OCI-LY1 (cell line): Measurements from ENCODE around the gene ARHGAP24.

ENCODE experiments used
- H2AFZ ChIP-seq: fragments of 200-600 bp; sonication (generic), shearing (Covaris generic); 2 replicates; pipeline ENCODE4 v1.6.0; 2014; ENCODE audit warnings: antibody characterized with exemption, mild to moderate bottlenecking, low read length
- H3F3A ChIP-seq: fragments of 200-600 bp; sonication (generic), shearing (Covaris generic); 2 replicates; pipeline ENCODE4 v1.6.0; 2014; ENCODE audit warnings: mild to moderate bottlenecking, antibody characterized with exemption, low read length, moderate library complexity; ENCODE audit not compliant: insufficient read depth
- H3K27ac ChIP-seq: fragments of 200-600 bp; sonication (generic); 2 replicates; pipeline ENCODE4 v1.5.1; 2014; ENCODE audit warnings: low read length, mixed run types, mild to moderate bottlenecking, low read depth; ENCODE audit not compliant: poor library complexity, severe bottlenecking
- H3K27me3 ChIP-seq: fragments of 200-600 bp; sonication (generic); 2 replicates; pipeline ENCODE4 v1.6.0; 2014; ENCODE audit warnings: antibody characterized with exemption, mild to moderate bottlenecking, low read length, moderate library complexity; ENCODE audit not compliant: insufficient read depth
- H3K36me3 ChIP-seq: fragments of 200-600 bp; sonication (generic); 2 replicates; pipeline ENCODE4 v1.6.1; 2014; ENCODE audit warnings: mild to moderate bottlenecking, antibody characterized with exemption, low read length, moderate library complexity, mixed read lengths; ENCODE audit not compliant: insufficient read depth
- H3K4me1 ChIP-seq: fragments of 200-600 bp; sonication (generic); 2 replicates; pipeline ENCODE4 v1.5.1; 2014; ENCODE audit warnings: mild to moderate bottlenecking, low read length, moderate library complexity; ENCODE audit not compliant: insufficient read depth, severe bottlenecking
- H3K4me2 ChIP-seq: fragments of 200-600 bp; sonication (generic), shearing (Covaris generic); 2 replicates; pipeline ENCODE4 v1.6.1; 2014; ENCODE audit warnings: low read length
- H3K4me3 ChIP-seq: fragments of 200-600 bp; sonication (generic); 2 replicates; pipeline ENCODE4 v1.5.1; 2014; ENCODE audit warnings: low read length, low read depth, mild to moderate bottlenecking, mixed read lengths; ENCODE audit not compliant: poor library complexity, severe bottlenecking
- H3K79me2 ChIP-seq: fragments of 200-600 bp; shearing (Covaris generic); 2 replicates; pipeline ENCODE4 v1.6.1; 2016; ENCODE audit warnings: mixed run types, low read length, mixed read lengths; ENCODE audit not compliant: insufficient read depth
- H3K9ac ChIP-seq: fragments of 200-600 bp; sonication (generic), shearing (Covaris generic); 2 replicates; pipeline ENCODE4 v1.6.1; 2014; ENCODE audit warnings: mild to moderate bottlenecking, low read length, mixed read lengths
- H3K9me2 ChIP-seq: fragments of 200-600 bp; sonication (generic), shearing (Covaris generic); 2 replicates; pipeline ENCODE4 v1.6.1; 2014; ENCODE audit warnings: low read depth, mild to moderate bottlenecking, low read length, mixed read lengths
- H3K9me3 ChIP-seq: fragments of 200-600 bp; shearing (Covaris generic); 2 replicates; pipeline ENCODE4 v1.6.1; 2014; ENCODE audit warnings: low read length, mixed read lengths
- H4K20me1 ChIP-seq: fragments of 200-600 bp; sonication (generic), shearing (Covaris generic); 2 replicates; pipeline ENCODE4 v1.6.0; 2016; ENCODE audit warnings: mild to moderate bottlenecking, low read length; ENCODE audit not compliant: insufficient read depth
- CTCF ChIP-seq: fragments of 200-600 bp; sonication (generic), shearing (Covaris generic); IDR thresholded peaks from 2 replicates; pipeline ENCODE4 v1.5.1; 2017; ENCODE audit warnings: mild to moderate bottlenecking, antibody characterized with exemption, low read length, moderate library complexity, mixed read lengths
- EZH2 ChIP-seq: fragments of 200-600 bp; sonication (generic), shearing (Covaris generic); IDR thresholded peaks from 2 replicates; pipeline ENCODE4 v1.8.0; 2017; ENCODE audit warnings: borderline replicate concordance, mixed run types, mild to moderate bottlenecking, antibody characterized with exemption, low read length, moderate library complexity, mixed read lengths

Gene ARHGAP24

GRCh38 chr4:86011117-86011516 is 536.2 kb downstream of the ARHGAP24 start:
- no peak overlapping the region for H3K4me2 ChIP-seq
- H3K79me2 ChIP-seq = no peaks in the 10 kb centered on the region
- H3K27ac ChIP-seq = no peak overlapping the region
- no peak for TF ChIP-seq EZH2
- no peaks in the 10 kb centered on the region for H3K36me3 ChIP-seq
- no peaks in the 10 kb centered on the region; the same call in 1 of the 2 replicates for H3F3A ChIP-seq
- no peaks in the 10 kb centered on the region for H4K20me1 ChIP-seq
- H3K9me3 ChIP-seq = no peaks in the 10 kb centered on the region
- no peak overlapping the region for H3K9ac ChIP-seq
- peaks cover 15% of the 10 kb centered on the region for H3K4me1 ChIP-seq
- no peak overlapping the region for H3K4me3 ChIP-seq
- no peaks in the 10 kb centered on the region for H3K27me3 ChIP-seq
- no peaks in the 10 kb centered on the region for H3K9me2 ChIP-seq
- no peak overlapping the region for H2AFZ ChIP-seq

GRCh38 chr4:86013621-86014020 is 538.7 kb downstream of the ARHGAP24 start:
- Histone ChIP-seq H3K79me2 (no peaks in the 10 kb centered on the region), H3K4me3 (no peak overlapping the region), H3K27ac (no peak overlapping the region), H3K9ac (no peak overlapping the region), H3K27me3 (no peaks in the 10 kb centered on the region), H3K4me2 (no peak overlapping the region), H3K9me3 (no peaks in the 10 kb centered on the region), H3F3A (no peaks in the 10 kb centered on the region; the same call in 1 of the 2 replicates), H2AFZ (no peak overlapping the region), H3K4me1 (peaks cover 15% of the 10 kb centered on the region), H3K36me3 (no peaks in the 10 kb centered on the region), H4K20me1 (no peaks in the 10 kb centered on the region), H3K9me2 (no peaks in the 10 kb centered on the region)
- no peak for TF ChIP-seq EZH2
- no peak for TF ChIP-seq CTCF

- H3K36me3 ChIP-seq = no peaks in the 10 kb centered on the region
- peaks cover 15% of the 10 kb centered on the region for H3K4me1 ChIP-seq
- H3K4me2 ChIP-seq = no peak overlapping the region; the same call in 1 of the 2 replicates
Observed at GRCh38 chr4:86014599-86014998, 539.6 kb downstream of the ARHGAP24 start.

More at GRCh38 chr4:86014599-86014998, 539.6 kb downstream of the ARHGAP24 start:
- H3F3A ChIP-seq = no peaks in the 10 kb centered on the region; the same call in 1 of the 2 replicates
- no peaks in the 10 kb centered on the region for H3K9me3 ChIP-seq
- H3K79me2 ChIP-seq = no peaks in the 10 kb centered on the region
- no peak overlapping the region for H3K4me3 ChIP-seq
- H3K9ac ChIP-seq = no peak overlapping the region
- TF ChIP-seq EZH2 = no peak
- TF ChIP-seq CTCF = no peak
- H3K27me3 ChIP-seq = no peaks in the 10 kb centered on the region
- H2AFZ ChIP-seq = no peak overlapping the region
- no peaks in the 10 kb centered on the region for H4K20me1 ChIP-seq
- H3K9me2 ChIP-seq = no peaks in the 10 kb centered on the region
- H3K27ac ChIP-seq = no peak overlapping the region
